Fibroblast of skin of left quadriceps (primary cell): ENCODE data around the gene GARIN5A.

Experiments used
- DNase-seq, 2 experiments: peaks; one replicate each; pipeline ENCODE4 v3.0.0-alpha.2; 2013; ENCODE audit warnings: low read depth in 2 of 2

GARIN5A gene

GRCh38 chr19:50417111-50418081 lies 59.3 kb downstream of the GARIN5A start:
- no peak for DNase-seq
